ENCODE measurements around the gene SKP2.

Gene SKP2

DNA sequence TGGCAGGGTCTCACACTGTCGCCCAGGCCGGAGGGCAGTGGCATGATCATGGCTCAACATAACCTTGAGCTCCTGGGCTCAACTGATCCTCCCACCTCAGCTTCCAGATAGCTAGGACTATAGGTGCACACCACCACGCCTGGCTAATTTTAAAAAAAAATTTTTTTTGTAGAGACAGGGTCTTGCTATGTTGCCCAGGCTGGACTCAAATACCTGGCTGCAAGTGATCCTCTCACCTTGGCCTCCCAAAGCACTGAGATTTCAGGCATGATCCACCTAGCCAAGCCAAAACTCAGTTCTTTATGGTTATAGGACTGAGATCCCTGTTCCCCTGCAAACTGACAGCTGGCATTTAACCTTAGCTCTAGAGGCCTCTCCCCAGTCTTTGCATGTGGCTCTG is 5.5 kb upstream of the SKP2 start:
- H3K9ac ChIP-seq (ENCODE audit: low read length), result no peak overlapping the region
- no peak overlapping the region for H3K27ac ChIP-seq (ENCODE audit: low read depth, low read length)
- H3K4me3 ChIP-seq (ENCODE audit: low read length), result no peak overlapping the region
- peaks cover 6% of the 10 kb centered on the region for H3K4me1 ChIP-seq (ENCODE audit: control insufficient read depth, insufficient read depth, low read length)
- no peaks in the 10 kb centered on the region for H3K27me3 ChIP-seq (ENCODE audit: control insufficient read depth, insufficient read depth, low read length)
- no peaks in the 10 kb centered on the region for H3K36me3 ChIP-seq (ENCODE audit: control insufficient read depth, insufficient read depth, low read length)

DNA sequence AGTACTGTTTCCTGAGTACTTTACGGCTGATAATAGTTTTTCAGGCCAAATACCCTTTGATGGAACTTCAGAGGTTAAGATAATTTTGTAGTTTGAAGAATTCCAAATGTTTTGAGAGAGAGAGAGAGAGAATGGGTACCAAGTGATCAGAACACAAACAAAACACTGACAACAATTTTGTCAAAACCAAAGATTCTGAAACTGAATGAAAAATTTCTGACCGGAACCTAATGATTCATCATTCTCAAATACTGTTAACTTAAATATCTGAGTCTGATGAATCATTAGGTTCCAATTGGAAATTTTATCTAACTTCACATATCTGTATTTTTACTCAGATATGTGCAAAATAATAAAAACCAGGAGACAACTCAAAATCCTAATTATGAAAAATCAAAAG is 4.2 kb upstream of the SKP2 start:
- Histone ChIP-seq H3K4me3 (ENCODE audit: low read length) (no peak overlapping the region), H3K9ac (ENCODE audit: low read length) (no peak overlapping the region), H3K27me3 (ENCODE audit: control insufficient read depth, insufficient read depth, low read length) (no peaks in the 10 kb centered on the region), H3K4me1 (ENCODE audit: control insufficient read depth, insufficient read depth, low read length) (peaks cover 8% of the 10 kb centered on the region), H3K36me3 (ENCODE audit: control insufficient read depth, insufficient read depth, low read length) (no peaks in the 10 kb centered on the region), H3K27ac (ENCODE audit: low read depth, low read length) (no peak overlapping the region)

DNA sequence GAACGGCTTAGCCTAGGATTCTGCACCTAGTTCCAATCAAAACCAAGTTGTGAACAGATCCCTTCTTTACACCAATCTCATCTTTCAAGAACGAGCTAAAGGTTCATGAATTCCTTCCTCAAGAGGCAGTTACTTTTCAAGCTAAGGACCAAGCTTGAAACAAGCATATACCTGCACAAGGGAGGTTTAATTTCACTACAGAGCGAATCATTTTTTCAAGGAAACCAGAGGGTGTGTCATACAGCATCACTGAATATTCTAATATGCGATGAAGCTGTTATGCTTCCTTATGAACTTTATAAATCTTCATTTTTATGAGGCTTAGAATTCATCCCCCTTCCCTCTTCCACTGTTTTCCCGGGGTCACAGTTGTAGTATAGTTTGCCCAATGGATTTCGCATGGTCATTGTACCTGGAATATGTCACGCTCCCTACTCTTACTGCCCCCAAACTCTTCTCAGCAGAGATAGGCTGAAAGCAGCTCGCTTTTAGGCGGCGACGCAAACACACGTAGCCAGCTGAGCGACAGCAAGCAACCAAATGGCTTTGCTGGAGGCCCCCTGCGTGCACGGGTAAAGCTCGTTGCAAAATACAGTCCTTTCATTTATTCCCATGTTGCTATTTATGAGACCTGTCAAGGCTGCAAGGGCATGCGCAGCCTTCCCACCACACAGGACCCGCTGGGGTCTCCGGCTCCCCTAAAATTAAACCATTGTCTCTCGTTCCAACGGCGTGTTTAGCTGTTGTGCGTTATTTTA is 1.1 kb upstream of the SKP2 start:
- Histone ChIP-seq H3K9ac (ENCODE audit: low read length) (peak overlapping the region; percentile 76), H3K4me3 (ENCODE audit: low read length) (peak overlapping the region; percentile 91), H3K27ac (ENCODE audit: low read depth, low read length) (peak overlapping the region; percentile 56), H3K4me1 (ENCODE audit: control insufficient read depth, insufficient read depth, low read length) (peaks cover 10% of the 10 kb centered on the region), H3K36me3 (ENCODE audit: control insufficient read depth, insufficient read depth, low read length) (no peaks in the 10 kb centered on the region), H3K27me3 (ENCODE audit: control insufficient read depth, insufficient read depth, low read length) (no peaks in the 10 kb centered on the region)

DNA sequence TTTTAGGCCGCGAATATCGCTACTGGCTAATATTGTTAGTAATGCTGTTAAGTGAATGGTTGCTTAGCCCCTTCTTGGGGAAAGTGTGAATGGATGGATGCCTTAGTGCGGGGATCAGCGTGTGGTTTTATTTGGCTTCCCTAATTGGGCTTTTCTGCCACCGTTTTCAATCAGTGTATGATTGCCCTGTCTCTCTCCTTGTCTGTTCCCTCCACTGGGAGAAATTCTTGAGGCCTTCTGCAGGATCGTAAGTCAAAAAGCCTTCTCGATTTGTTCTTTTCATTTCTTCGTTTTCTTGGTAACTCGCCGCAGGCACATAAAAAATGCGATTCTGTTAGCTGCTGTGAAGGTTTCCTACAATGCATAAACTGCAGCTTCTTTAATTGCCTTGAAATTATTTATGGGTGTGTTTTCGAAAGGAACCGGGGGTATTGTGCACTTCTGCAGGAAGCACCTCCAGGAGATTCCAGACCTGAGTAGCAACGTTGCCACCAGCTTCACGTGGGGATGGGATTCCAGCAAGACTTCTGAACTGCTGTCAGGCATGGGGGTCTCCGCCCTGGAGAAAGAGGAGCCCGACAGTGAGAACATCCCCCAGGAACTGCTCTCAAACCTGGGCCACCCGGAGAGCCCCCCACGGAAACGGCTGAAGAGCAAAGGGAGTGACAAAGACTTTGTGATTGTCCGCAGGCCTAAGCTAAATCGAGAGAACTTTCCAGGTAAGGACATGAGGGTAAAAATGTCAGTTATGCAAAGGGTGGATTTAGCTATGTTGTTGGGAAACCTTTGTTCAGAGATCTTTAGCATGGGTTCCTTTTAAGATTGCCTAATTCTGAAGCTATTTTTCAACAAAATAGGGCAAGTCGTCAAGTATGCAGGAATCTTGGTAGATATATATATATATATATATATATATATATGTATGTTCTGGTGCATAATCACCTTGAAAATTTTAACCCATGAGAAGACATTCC is 700 bp downstream of the SKP2 start:
- Histone ChIP-seq H3K27me3 (ENCODE audit: control insufficient read depth, insufficient read depth, low read length) (no peaks in the 10 kb centered on the region), H3K9ac (ENCODE audit: low read length) (no peak overlapping the region), H3K4me3 (ENCODE audit: low read length) (peak overlapping the region; percentile 86), H3K27ac (ENCODE audit: low read depth, low read length) (no peak overlapping the region), H3K4me1 (ENCODE audit: control insufficient read depth, insufficient read depth, low read length) (peaks cover 10% of the 10 kb centered on the region), H3K36me3 (ENCODE audit: control insufficient read depth, insufficient read depth, low read length) (no peaks in the 10 kb centered on the region)

DNA sequence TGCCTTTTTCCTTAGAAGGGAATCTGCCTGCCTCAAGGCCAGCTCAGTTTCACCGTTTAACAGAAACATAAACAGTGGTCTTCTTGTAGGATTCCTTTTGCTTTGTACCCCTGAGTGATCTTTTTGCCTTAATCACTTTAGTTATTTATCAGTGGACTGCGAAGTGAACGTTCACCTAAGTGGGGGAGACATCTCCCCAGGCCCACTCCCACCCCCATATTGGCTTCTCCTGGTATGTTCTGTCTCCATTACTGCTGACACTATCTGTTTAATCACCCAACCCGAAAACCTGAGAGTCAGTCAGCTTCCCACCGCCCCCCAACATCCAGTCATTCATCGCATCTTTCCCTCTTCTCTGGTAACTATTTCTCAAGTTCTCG is 1.4 kb downstream of the SKP2 start:
- Histone ChIP-seq H3K4me3 (ENCODE audit: low read length) (no peak overlapping the region), H3K27ac (ENCODE audit: low read depth, low read length) (no peak overlapping the region), H3K36me3 (ENCODE audit: control insufficient read depth, insufficient read depth, low read length) (no peaks in the 10 kb centered on the region), H3K27me3 (ENCODE audit: control insufficient read depth, insufficient read depth, low read length) (no peaks in the 10 kb centered on the region), H3K9ac (ENCODE audit: low read length) (no peak overlapping the region), H3K4me1 (ENCODE audit: control insufficient read depth, insufficient read depth, low read length) (peaks cover 10% of the 10 kb centered on the region)

DNA sequence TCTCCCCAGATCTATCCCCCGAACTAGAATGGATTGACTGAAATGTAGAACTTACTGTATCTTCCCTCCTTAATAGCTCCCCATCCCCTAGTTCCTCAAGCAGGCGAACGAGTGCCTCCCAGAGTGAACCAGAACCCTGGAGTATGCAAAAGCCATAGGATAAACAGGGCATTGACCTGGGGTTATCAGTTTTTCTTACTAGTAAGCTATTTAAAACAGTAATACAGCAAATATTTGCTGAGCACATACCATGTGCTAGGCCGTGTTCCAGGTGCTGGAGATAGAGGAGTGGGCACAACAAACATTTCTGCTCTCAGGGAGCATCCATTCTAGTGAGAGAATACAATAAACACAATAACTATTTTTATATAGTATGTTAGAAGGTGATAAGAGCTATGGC is 1.8 kb downstream of the SKP2 start:
- Histone ChIP-seq H3K4me1 (ENCODE audit: control insufficient read depth, insufficient read depth, low read length) (peaks cover 10% of the 10 kb centered on the region), H3K4me3 (ENCODE audit: low read length) (no peak overlapping the region), H3K27me3 (ENCODE audit: control insufficient read depth, insufficient read depth, low read length) (no peaks in the 10 kb centered on the region), H3K27ac (ENCODE audit: low read depth, low read length) (no peak overlapping the region), H3K9ac (ENCODE audit: low read length) (no peak overlapping the region), H3K36me3 (ENCODE audit: control insufficient read depth, insufficient read depth, low read length) (no peaks in the 10 kb centered on the region)

DNA sequence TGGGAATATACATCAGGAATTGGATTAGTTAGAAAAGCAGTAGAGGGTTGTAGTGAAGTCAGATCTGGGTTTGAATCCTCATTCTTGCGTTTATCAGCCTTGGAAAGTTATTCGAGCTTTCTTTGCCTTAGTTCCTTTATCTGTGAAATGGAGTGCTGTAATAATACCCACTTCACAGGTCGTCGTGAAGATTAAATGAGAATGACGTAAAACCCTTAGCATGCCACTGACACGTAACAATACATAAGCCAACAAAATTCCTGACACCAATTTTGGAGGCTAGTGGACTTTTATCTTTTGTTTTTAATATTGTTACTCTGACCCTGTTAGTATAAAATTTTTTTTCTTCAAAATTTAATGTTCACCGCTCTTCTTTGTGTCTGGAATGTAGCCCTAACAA is 3.4 kb downstream of the SKP2 start:
- no peaks in the 10 kb centered on the region for H3K27me3 ChIP-seq (ENCODE audit: control insufficient read depth, insufficient read depth, low read length)
- H3K4me3 ChIP-seq (ENCODE audit: low read length), result no peak overlapping the region
- H3K4me1 ChIP-seq (ENCODE audit: control insufficient read depth, insufficient read depth, low read length), result peaks cover 10% of the 10 kb centered on the region
- no peak overlapping the region for H3K9ac ChIP-seq (ENCODE audit: low read length)
- no peak overlapping the region for H3K27ac ChIP-seq (ENCODE audit: low read depth, low read length)
- H3K36me3 ChIP-seq (ENCODE audit: control insufficient read depth, insufficient read depth, low read length), result no peaks in the 10 kb centered on the region

DNA sequence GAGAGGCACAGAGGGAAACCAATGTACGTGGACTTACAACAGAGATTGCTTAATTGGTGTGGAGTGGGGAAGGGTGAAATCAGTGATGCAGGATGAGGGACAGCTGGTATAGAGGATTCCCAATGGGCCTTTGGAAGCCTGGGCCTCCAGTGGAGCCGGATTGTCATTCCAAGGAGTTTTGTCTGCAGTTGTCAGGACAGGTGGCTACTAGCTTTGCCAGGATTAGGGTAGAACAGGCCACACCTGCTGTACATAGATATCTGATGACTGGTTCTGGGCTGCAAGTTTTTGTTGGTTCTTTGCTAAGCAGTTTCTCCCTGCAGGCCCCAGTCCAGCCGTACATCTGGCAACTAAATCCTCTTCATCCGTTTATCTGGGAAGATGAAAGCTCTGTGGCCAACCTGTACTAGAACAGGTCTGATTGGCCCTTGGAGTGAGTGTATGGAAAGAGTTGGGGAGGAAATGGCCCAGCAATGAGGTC is 4.2 kb downstream of the SKP2 start:
- no peak overlapping the region for H3K4me3 ChIP-seq (ENCODE audit: low read length)
- no peak overlapping the region for H3K9ac ChIP-seq (ENCODE audit: low read length)
- H3K27me3 ChIP-seq (ENCODE audit: control insufficient read depth, insufficient read depth, low read length), result no peaks in the 10 kb centered on the region
- H3K36me3 ChIP-seq (ENCODE audit: control insufficient read depth, insufficient read depth, low read length), result peaks cover 5% of the 10 kb centered on the region
- no peak overlapping the region for H3K27ac ChIP-seq (ENCODE audit: low read depth, low read length)
- peaks cover 4% of the 10 kb centered on the region for H3K4me1 ChIP-seq (ENCODE audit: control insufficient read depth, insufficient read depth, low read length)

DNA sequence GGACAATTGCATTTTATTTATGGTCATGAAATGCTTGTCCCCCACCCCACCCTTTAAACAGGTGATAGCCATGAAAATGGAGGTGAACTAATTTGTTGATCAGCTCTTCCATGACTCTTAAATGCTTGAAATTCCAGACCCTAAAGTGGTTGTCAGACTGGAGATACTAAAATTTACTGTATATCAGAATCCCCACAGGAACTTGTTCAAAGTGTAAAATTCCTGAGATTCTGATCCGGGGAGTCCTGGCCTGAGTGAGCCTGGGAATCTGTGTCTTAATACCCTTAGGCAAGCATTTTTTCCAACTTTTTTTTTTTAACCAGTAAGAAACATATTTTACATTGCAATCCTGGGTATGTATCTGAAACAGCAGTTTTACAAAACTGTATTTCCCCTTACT is 4.7 kb downstream of the SKP2 start:
- Histone ChIP-seq H3K27me3 (ENCODE audit: control insufficient read depth, insufficient read depth, low read length) (no peaks in the 10 kb centered on the region), H3K27ac (ENCODE audit: low read depth, low read length) (no peak overlapping the region), H3K4me3 (ENCODE audit: low read length) (no peak overlapping the region), H3K4me1 (ENCODE audit: control insufficient read depth, insufficient read depth, low read length) (peaks cover 4% of the 10 kb centered on the region), H3K9ac (ENCODE audit: low read length) (no peak overlapping the region), H3K36me3 (ENCODE audit: control insufficient read depth, insufficient read depth, low read length) (peaks cover 5% of the 10 kb centered on the region)

DNA sequence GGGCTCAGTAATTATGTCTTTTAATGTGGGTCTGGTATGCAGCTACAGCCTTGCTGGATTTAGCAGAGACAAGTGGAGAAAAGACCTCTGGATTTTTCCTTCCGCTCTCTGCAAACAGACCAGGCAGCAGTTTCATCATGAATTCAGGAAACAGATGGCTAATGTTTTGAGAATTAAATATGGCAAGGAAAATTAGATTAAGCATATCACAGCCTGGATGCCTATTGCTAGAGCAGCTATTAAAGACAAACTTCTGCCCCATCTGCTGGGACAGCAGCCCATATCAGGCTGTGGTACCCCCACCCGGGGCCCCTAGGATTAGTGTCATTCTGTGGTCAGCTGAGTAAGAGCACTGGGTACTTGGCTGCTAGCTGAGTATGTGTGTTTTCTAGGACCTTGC is 6.2 kb downstream of the SKP2 start:
- Histone ChIP-seq H3K4me1 (ENCODE audit: control insufficient read depth, insufficient read depth, low read length) (no peaks in the 10 kb centered on the region), H3K27ac (ENCODE audit: low read depth, low read length) (no peak overlapping the region), H3K36me3 (ENCODE audit: control insufficient read depth, insufficient read depth, low read length) (peaks cover 5% of the 10 kb centered on the region), H3K9ac (ENCODE audit: low read length) (no peak overlapping the region), H3K4me3 (ENCODE audit: low read length) (no peak overlapping the region), H3K27me3 (ENCODE audit: control insufficient read depth, insufficient read depth, low read length) (no peaks in the 10 kb centered on the region)

DNA sequence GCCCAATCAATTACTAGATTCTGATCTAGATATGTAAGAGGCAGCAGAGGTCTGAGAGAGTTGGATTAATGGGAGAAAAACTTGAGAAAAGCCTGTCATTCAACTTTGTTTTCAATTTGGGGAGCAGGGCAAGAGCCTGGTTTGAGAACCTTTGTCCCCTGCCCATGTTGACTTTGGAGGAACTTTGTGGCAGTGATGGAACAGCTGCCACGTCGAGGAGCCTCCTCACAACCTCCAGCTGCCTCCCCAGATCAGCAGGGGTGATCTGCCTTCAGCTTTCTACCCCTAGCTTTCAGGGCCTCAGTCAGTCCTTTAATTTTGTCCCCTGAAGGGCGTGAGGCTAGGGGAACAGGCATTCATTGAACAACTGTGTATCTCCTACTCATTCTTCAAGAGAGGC is 8.7 kb downstream of the SKP2 start:
- peaks cover 12% of the 10 kb centered on the region for H3K36me3 ChIP-seq (ENCODE audit: control insufficient read depth, insufficient read depth, low read length)
- H3K27me3 ChIP-seq (ENCODE audit: control insufficient read depth, insufficient read depth, low read length), result no peaks in the 10 kb centered on the region
- H3K4me3 ChIP-seq (ENCODE audit: low read length), result no peak overlapping the region
- H3K4me1 ChIP-seq (ENCODE audit: control insufficient read depth, insufficient read depth, low read length), result no peaks in the 10 kb centered on the region
- no peak overlapping the region for H3K9ac ChIP-seq (ENCODE audit: low read length)
- H3K27ac ChIP-seq (ENCODE audit: low read depth, low read length), result no peak overlapping the region

DNA sequence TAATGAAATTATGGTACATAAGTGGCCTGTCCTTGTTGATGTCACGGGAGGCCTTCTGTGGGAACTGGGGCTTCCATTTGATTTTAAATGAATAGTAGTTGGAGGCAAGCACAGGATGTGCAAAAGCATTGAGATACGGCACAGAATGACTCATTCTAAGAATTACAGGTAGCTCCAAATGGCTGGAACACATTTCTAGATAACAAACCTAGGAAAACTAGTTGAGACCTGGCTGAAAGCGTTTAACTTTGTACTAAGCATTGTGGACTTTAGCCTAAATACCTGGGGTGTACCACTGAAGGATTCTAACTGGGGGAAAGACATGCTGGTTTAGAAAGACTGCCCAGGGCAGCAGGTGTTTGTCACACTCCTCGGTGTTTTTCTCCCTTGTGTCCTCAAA is 9.4 kb downstream of the SKP2 start:
- Histone ChIP-seq H3K9ac (ENCODE audit: low read length) (no peak overlapping the region), H3K27me3 (ENCODE audit: control insufficient read depth, insufficient read depth, low read length) (no peaks in the 10 kb centered on the region), H3K36me3 (ENCODE audit: control insufficient read depth, insufficient read depth, low read length) (peaks cover 12% of the 10 kb centered on the region), H3K4me1 (ENCODE audit: control insufficient read depth, insufficient read depth, low read length) (no peaks in the 10 kb centered on the region), H3K27ac (ENCODE audit: low read depth, low read length) (no peak overlapping the region), H3K4me3 (ENCODE audit: low read length) (no peak overlapping the region)
